PC-9 (cell line): ENCODE results near the gene FHL1. TPM values are rescaled to one million over a fixed set of nuclear protein-coding genes. Genes with fewer than 3 reads are reported as not detected.

ENCODE experiments used
- BruUV-seq: library from RNA; stranded (reverse); fragments of 400-500 nt; replicated peaks from 2 replicates; lab custom pipeline; 2021; lab: Mats Ljungman, UMichigan
- CTCF ChIA-PET: fragments of 300-600 bp; sonication (Branson Sonifier 250); formaldehyde crosslinking; loops from one replicate; lab custom pipeline; 2022; ENCODE audit warnings: antibody characterized with exemption; lab: Charles Lee
- POLR2A ChIA-PET: fragments of 300-600 bp; sonication (Branson Sonifier 250); formaldehyde crosslinking; loops from one replicate; lab custom pipeline; 2022; ENCODE audit warnings: antibody characterized with exemption; ENCODE audit not compliant: unreplicated experiment; lab: Charles Lee
- DNase-seq, 2 experiments: peaks; one replicate each; pipeline versions ENCODE4 v3.0.0 to v3.0.0-alpha.2; 2015 to 2022; ENCODE audit warnings: mixed read lengths in 1 of 2
- H2AFZ ChIP-seq: fragments of 200-600 bp; sonication (generic); 2 replicates; pipeline ENCODE4 v1.8.1; 2017; ENCODE audit warnings: antibody characterized with exemption
- H3F3A ChIP-seq: fragments of 200-600 bp; sonication (generic); 2 replicates; pipeline ENCODE4 v1.8.1; 2017; ENCODE audit warnings: antibody characterized with exemption, mild to moderate bottlenecking, low read depth; ENCODE audit not compliant: insufficient read depth
- H3K27ac ChIP-seq: fragments of 200-600 bp; sonication (generic); 2 replicates; pipeline ENCODE4 v1.6.1; 2016; ENCODE audit warnings: mixed run types
- H3K27me3 ChIP-seq: fragments of 200-600 bp; sonication (generic); 2 replicates; pipeline ENCODE4 v1.6.1; 2016; ENCODE audit warnings: low read depth, mixed run types; ENCODE audit not compliant: insufficient read depth
- H3K36me3 ChIP-seq: fragments of 200-600 bp; sonication (generic); 2 replicates; pipeline ENCODE4 v1.6.1; 2016; ENCODE audit warnings: low read depth, mixed run types
- H3K4me1 ChIP-seq: fragments of 200-600 bp; sonication (generic); replicated peaks from 2 replicates; pipeline ENCODE4 v1.6.1; 2016; ENCODE audit warnings: mixed run types; ENCODE audit not compliant: insufficient read depth
- H3K4me2 ChIP-seq: fragments of 200-600 bp; sonication (generic); 2 replicates; pipeline ENCODE4 v1.6.1; 2017; ENCODE audit warnings: mixed run types
- H3K4me3 ChIP-seq: fragments of 200-600 bp; sonication (generic); 2 replicates; pipeline ENCODE4 v1.6.1; 2016; ENCODE audit warnings: mixed run types
- H3K79me2 ChIP-seq: fragments of 200-600 bp; sonication (generic); 2 replicates; pipeline ENCODE4 v1.6.1; 2017; ENCODE audit warnings: low read depth, mixed run types
- H3K9me2 ChIP-seq: fragments of 200-600 bp; sonication (generic); 2 replicates; pipeline ENCODE4 v1.8.1; 2017; ENCODE audit warnings: mild to moderate bottlenecking; ENCODE audit not compliant: insufficient read depth
- H3K9me3 ChIP-seq: fragments of 200-600 bp; sonication (generic); 2 replicates; pipeline ENCODE4 v1.8.1; 2016; ENCODE audit warnings: low read depth; ENCODE audit not compliant: insufficient read depth
- H4K20me1 ChIP-seq: fragments of 200-600 bp; sonication (generic); 2 replicates; pipeline ENCODE4 v1.8.1; 2017; ENCODE audit not compliant: insufficient read depth
- EZH2 ChIP-seq: fragments of 200-600 bp; sonication (generic); IDR thresholded peaks from 2 replicates; pipeline ENCODE4 v1.8.0; 2017; ENCODE audit warnings: antibody characterized with exemption, low read depth
- intact Hi-C: fragments of 100-400 bp; cut with micrococcal nuclease; formaldehyde crosslinking; loops from one replicate; pipeline ENCODE4 v1.10.0; 2022; ENCODE audit not compliant: unreplicated experiment
- total RNA-seq: library from RNA; stranded (reverse); gene quantifications from 2 replicates; pipeline ENCODE4 v1.2.3, GENCODE V29; 2021
- TF ChIP-seq, protein P1 (sequence below): fragments of 200-600 bp; sonication (generic); conservative IDR thresholded peaks from 2 replicates; pipeline ENCODE4 v1.6.1; 2017; ENCODE audit warnings: mixed run types, antibody characterized with exemption, mild to moderate bottlenecking, moderate library complexity

FHL1 gene
- total RNA-seq, 1 experiment from 2014 or later = 0.65 TPM

DNA sequence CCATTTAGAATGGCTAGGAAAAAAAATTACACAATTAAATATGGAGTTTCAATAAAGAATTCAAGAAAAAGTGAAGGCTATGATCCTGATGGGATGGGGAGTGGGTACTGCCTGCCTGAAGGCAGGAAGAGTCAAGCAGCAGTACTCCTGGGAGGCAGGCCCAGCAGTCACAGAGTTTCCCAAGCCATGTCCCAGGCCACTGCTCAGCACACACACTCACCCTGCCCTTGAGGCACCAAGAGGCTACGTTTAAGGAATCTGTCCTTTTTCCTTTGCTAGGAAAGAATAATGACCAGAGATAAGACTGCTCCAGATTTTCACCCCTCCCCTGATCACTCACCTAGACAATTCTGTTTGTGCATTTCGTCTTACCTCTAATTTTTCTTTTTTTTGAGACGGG is 73.6 kb downstream of the FHL1 start:
- no peaks in the 10 kb centered on the region for H3K79me2 ChIP-seq
- H3K9me3 ChIP-seq = 0 out of 2 replicates have a peak, but pooled peaks cover 11% of the 10 kb centered on the region
- H3K27ac ChIP-seq = peak overlapping the region; percentile 52
- no TSS peak for BruUV-seq
- no peak overlapping the region for H3K4me2 ChIP-seq
- H3K9me2 ChIP-seq = no peaks in the 10 kb centered on the region
- no peak overlapping the region for H3K4me3 ChIP-seq
- H3K27me3 ChIP-seq = no peaks in the 10 kb centered on the region
- ChIA-PET POLR2A (interaction anchor here (0.5 kb wide), 1 partner anchor 35 kb away, joined by 3 read pairs; no protein-coding TSS in a partner anchor), CTCF (no interaction called here)
- no peak for DNase-seq
- intact Hi-C loops = no loop called here
- H2AFZ ChIP-seq = no peak overlapping the region
- peaks cover 62% of the 10 kb centered on the region for H3K36me3 ChIP-seq
- H3K4me1 ChIP-seq = peaks cover 19% of the 10 kb centered on the region
- TF ChIP-seq, protein P1, sequence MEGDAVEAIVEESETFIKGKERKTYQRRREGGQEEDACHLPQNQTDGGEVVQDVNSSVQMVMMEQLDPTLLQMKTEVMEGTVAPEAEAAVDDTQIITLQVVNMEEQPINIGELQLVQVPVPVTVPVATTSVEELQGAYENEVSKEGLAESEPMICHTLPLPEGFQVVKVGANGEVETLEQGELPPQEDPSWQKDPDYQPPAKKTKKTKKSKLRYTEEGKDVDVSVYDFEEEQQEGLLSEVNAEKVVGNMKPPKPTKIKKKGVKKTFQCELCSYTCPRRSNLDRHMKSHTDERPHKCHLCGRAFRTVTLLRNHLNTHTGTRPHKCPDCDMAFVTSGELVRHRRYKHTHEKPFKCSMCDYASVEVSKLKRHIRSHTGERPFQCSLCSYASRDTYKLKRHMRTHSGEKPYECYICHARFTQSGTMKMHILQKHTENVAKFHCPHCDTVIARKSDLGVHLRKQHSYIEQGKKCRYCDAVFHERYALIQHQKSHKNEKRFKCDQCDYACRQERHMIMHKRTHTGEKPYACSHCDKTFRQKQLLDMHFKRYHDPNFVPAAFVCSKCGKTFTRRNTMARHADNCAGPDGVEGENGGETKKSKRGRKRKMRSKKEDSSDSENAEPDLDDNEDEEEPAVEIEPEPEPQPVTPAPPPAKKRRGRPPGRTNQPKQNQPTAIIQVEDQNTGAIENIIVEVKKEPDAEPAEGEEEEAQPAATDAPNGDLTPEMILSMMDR = no peak
- TF ChIP-seq EZH2 = no peak
- H4K20me1 ChIP-seq = no peaks in the 10 kb centered on the region
- peaks cover 12% of the 10 kb centered on the region for H3F3A ChIP-seq

DNA sequence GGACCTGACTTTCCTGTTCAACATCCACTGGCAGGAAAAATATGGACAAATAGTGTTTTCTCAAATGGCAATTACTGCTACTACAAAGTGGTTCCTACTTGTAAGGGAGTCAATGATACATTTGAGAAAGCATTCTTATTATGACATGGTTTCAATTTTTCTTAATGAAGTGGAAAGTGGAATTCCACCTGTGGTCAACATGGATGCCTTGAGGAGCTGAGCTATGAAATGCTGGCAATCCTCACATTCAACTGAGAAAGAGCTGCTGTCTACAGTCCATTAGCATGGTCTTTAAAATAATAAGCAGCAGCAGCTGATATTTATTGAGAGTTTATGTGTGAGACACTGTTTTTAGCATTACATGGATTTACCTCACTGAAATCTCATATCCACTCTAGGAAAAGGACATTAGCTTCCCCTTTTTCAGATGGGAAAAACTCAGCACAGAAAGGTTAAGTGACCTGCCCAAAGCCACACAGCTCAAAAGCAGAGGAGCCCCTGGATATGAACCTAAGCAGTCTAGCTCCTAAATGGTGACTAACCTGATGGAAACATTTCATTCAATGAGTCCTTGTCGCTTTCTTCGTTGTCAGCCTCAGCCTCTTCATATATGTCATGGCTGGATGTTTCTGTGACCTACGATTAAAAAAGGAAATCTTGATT is 74.6 kb downstream of the FHL1 start:
- Histone ChIP-seq H3K27ac (no peak overlapping the region), H4K20me1 (no peaks in the 10 kb centered on the region), H3K27me3 (no peaks in the 10 kb centered on the region), H3K36me3 (peaks cover 59% of the 10 kb centered on the region), H3K4me3 (no peak overlapping the region), H3K4me1 (peaks cover 19% of the 10 kb centered on the region), H3K9me3 (0 out of 2 replicates have a peak, but pooled peaks cover 11% of the 10 kb centered on the region), H3F3A (peaks cover 12% of the 10 kb centered on the region), H3K9me2 (no peaks in the 10 kb centered on the region), H3K79me2 (no peaks in the 10 kb centered on the region), H2AFZ (no peak overlapping the region), H3K4me2 (no peak overlapping the region)
- no TSS peak for BruUV-seq
- TF ChIP-seq, protein P1 = no peak
- no peak for TF ChIP-seq EZH2
- CTCF ChIA-PET = interaction anchor here (0.5 to 0.7 kb wide), 2 partner anchors 43 to 48 kb away, joined by 3 to 7 read pairs; no protein-coding TSS in a partner anchor
- intact Hi-C loops = no loop called here
- DNase-seq = no peak
- POLR2A ChIA-PET = no interaction called here

DNA sequence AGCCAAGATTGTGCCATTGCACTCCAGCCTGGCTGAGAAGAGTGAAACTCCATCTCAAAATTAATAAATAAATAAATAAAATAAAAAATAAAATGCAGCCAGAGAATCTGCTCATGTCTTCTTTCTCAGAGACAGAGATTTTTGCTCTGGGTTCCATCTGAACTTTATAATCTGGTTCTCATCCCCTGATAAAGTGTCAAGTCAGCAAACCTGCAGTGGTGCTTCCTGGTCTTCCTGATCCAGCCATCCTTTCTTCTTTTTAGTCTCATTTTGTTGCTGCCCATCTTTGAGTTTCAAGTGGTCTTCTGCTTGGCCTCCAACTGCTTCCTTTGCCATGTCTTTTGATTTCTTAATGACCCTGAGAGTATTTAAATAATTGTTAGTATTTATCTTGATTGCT is 79.7 kb downstream of the FHL1 start:
- H3K79me2 ChIP-seq = no peaks in the 10 kb centered on the region
- H3K4me1 ChIP-seq = 0 out of 2 replicates have a peak, but pooled peaks cover 7% of the 10 kb centered on the region
- H3K4me3 ChIP-seq = no peak overlapping the region
- intact Hi-C loops = no loop called here
- H4K20me1 ChIP-seq = no peaks in the 10 kb centered on the region
- ChIA-PET POLR2A (no interaction called here), CTCF (no interaction called here)
- H2AFZ ChIP-seq = no peak overlapping the region
- TF ChIP-seq, protein P1 = no peak
- no peak for TF ChIP-seq EZH2
- no peaks in the 10 kb centered on the region for H3K9me2 ChIP-seq
- no peaks in the 10 kb centered on the region for H3K27me3 ChIP-seq
- H3K4me2 ChIP-seq = no peak overlapping the region
- no peak for DNase-seq
- H3F3A ChIP-seq = no peaks in the 10 kb centered on the region; the same call in 1 of the 2 replicates
- no peak overlapping the region for H3K27ac ChIP-seq
- H3K36me3 ChIP-seq = peaks cover 53% of the 10 kb centered on the region
- no peaks in the 10 kb centered on the region for H3K9me3 ChIP-seq
- no TSS peak for BruUV-seq
